Cerebellar nuclear complex (tissue), 1 donor: Measurements from ENCODE around the gene TNFRSF4.
A peak's percentile ranks its signal among the peaks of the same experiment; 100 is the strongest.

Experiments used
- DNase-seq, 2 experiments: peaks; one replicate each; lab custom pipeline; 2025; lab: John Stamatoyannopoulos, UW

The TNFRSF4 gene

DNA sequence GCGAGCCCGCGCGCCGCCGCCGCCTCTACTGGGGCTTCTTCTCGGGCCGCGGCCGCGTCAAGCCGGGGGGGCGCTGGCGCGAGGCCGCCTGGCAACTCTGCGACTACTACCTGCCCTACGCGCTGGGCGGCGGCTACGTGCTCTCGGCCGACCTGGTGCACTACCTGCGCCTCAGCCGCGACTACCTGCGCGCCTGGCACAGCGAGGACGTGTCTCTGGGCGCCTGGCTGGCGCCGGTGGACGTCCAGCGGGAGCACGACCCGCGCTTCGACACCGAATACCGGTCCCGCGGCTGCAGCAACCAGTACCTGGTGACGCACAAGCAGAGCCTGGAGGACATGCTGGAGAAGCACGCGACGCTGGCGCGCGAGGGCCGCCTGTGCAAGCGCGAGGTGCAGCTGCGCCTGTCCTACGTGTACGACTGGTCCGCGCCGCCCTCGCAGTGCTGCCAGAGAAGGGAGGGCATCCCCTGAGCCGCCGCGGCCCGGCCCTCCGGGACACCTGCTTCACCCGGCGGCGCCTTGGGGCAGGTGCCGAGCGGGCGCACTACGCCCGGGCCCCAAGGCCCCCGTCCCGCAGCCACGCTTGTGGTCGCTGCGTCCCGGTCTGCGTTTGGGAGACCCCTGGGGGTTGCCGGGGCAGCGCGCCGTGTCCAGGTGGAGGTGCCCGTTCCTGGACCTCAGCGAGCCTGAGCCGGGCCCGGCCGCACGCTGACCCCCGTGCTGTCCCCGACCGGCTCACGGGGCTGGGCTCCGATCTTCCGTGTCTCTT is 19.0 kb upstream of the TNFRSF4 start:
- no peak for DNase-seq

GRCh38 chr1:1232208-1232795 is 18.3 kb upstream of the TNFRSF4 start, which contains the start of gene B3GALT6:
B3GALT6 (plus strand) TSS chr1:1232237; CDS start chr1:1232279, 42 bp downstream.
- DNase-seq, result no peak

DNA sequence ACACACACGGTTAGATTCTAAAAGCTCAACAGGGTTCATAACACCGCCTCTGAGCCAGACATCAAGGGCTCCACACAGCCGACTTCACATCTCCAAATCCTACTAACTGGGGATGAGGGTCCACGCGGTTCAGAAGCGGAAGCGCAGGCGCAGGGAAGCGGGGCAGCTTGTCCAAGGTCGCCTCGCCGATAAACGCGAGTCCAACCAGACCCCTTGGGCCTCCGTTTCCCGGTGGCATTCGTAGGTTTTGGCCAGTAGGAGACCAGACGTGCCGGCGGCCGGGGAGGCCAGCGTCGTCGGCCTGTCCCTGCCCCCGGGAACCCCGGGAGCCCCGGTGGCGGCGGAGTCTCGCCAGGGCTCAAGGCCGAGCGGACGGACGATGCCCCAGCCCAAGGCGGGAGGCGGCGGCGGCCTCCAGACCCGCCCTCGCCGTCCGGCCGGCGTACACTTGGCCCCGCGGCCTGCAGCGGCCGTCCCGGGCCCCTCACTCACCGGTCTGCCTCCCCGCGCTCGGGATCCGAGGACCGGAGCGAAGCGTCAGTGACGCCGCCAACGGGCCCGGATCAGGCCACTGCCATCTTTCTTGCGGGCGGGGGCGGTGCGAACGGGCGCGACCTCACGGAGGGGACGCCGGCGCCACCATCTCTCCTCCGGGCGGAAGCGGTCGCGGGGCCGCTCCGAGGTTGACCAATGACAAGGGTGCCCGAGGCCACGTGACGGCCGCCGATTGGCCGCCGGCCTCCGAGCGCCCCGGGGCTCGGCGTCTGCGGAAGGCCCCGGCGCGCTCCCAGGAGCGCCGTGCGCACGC is 17.7 kb upstream of the TNFRSF4 start, which contains the start of gene SDF4:
Gene SDF4 (minus strand): TSS at position 602 of the 808 bp plus-strand sequence. CDS start 3,229 bp downstream, outside the sequence.
- peak; percentile 35 to 48 for DNase-seq

- no peak for DNase-seq
Measured at GRCh38 chr1:1230656-1231399, 16.9 kb upstream of the TNFRSF4 start.

- no peak for DNase-seq
Measured at GRCh38 chr1:1229770-1230169, 15.8 kb upstream of the TNFRSF4 start.

DNA sequence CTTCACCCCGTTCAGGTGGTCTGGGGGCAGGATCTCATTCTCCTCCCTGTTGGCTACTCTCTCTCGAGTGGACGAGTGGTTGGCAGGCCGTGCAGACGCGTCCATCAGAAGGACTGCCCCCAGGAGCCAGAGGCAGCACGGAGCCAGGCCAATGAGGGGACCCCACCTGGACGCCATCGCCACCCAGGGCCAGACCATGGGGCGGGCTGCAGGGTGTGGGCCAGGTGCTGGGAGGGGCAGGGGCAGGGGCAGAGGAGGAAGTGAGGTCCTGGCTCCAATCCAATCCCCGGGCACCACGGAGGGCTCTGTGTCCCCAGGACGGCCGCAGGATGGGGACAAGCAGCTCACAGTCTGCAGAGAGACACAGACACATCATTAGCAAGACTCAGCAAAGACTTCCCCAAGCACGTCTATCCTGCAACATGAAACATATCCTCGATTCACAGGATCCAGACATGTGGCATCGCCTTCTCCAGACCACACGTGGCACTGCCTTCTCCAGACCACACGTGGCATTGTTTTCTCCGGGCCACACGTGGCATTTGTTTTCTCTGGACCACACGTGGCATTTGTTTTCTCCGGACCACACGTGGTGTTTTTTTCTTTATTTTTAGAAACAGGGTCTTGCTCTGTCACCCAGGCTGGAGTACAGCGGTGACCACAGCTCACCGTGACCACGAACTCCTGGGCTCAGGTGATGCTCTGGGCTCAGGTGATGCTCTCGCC is 14.8 kb upstream of the TNFRSF4 start:
- DNase-seq, result no peak

DNA sequence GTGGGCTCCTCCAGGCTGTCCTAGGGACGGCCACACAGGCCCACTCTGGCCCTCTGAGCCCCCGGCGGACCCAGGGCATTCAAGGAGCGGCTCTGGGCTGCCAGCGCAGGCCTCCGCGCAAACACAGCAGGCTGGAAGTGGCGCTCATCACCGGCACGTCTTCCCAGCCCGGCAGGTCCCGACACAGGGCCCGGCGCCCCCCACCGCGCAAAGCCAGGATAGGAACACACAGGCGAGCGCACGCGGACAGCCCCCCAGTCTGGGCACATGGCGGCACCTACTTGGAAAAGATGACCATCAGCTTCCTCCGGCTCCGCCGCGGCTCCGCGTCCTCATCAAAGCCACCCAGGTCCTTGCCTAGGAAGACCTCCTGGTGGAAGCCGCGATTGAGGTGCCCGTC is 14.2 kb upstream of the TNFRSF4 start:
- no peak for DNase-seq

- no peak for DNase-seq
Measured at GRCh38 chr1:1227386-1227785, 13.4 kb upstream of the TNFRSF4 start.

DNA sequence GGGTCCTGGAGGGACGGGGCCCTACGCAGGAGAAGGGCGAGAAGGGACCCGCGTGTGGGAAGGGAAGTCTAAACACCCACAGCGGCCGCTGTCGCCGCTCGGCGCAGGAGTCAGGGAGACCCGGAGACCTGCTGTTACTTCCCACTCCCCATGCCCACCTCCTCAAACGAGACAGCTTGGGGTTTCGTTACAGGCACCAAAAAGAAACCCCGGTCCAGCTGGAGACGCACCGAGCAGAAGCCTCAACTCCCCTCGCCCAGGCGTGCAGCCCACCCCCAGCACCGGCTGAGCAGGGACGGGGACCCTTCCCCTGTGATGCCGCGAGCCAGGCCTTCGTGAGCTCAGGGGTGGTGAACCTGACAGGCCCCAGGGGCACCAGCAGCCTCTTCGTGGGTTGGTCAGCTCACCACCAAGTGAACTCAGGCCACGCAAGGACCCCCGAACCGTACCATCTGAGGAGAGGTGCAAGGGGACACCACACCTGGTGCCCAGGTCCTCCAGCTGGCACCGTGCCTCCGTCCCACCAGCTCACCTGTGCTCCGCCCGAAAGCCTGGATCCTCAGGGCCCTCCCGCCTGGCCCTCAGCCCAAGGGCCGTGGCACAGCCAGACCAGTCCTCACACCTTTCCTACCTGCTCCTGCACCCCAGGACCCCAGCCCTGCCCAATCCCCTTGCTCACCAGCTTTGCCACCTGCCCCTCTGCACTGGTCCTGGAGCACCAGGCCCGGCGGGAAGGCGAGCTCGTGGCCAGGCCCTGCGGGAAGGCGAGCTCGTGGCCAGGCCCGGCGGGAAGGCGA is 12.8 kb upstream of the TNFRSF4 start:
- no peak for DNase-seq

DNA sequence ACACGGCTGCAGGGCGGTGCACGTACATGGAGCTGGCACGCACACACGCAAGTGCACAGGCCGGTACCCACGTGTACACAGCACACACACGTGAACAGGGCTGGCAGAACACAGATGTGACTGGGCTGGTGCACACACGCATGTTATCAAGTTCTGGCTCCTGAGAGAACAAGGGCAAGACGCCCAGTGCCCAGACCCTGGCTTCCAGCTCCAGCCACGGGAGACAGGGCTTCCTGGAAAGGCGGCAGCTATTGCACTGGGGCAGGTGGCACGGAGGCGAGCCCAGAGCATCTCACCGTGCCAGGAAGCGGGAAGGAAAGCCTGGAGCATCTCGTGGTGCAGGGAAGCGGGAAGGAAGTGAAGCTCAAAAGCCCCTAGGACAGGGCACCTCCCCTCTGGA is 12.0 kb upstream of the TNFRSF4 start:
- DNase-seq, result peak; percentile 34 to 60

- DNase-seq, result no peak
Measured at GRCh38 chr1:1225238-1225845, 11.4 kb upstream of the TNFRSF4 start.

GRCh38 chr1:1223891-1224290 is 9.9 kb upstream of the TNFRSF4 start:
- DNase-seq, result no peak

GRCh38 chr1:1223321-1223720 is 9.4 kb upstream of the TNFRSF4 start:
- DNase-seq, result no peak

- no peak for DNase-seq
Measured at GRCh38 chr1:1222575-1223225, 8.7 kb upstream of the TNFRSF4 start.

DNA sequence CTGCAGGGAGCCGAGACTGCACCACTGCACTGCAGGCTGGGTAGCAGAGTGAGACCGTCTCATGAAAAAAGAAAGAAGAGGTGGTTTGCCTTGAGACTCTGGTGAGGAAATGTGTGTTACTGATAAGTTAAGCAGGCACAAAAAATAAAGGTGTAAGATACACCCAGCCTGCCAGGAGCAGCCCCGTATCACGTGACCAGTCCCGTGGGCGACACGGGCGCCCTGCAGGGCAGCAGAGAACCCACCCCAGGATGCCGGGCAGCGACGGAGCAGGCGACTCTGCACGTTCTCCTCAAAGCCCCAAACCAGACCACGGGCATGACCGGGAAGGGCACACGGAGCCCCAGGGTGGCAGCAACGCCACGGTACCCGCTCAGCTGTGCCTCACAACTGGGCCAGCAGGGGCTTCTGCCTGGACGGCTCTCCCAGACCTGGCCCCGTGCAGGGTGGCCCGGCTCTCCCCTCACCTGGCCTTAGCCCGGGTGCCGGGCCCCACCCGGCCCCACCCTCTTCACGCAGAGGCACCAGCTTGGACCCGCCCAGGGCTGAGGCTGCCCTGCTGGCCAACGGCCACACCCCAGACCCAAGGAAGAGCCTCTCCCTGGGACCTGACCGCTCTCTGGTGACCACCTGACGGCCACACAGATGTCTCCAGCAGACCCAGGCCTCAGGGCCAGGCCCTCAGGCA is 8.1 kb upstream of the TNFRSF4 start:
- DNase-seq, result no peak

- DNase-seq, result no peak
Measured at GRCh38 chr1:1220197-1220596, 6.2 kb upstream of the TNFRSF4 start.

- no peak for DNase-seq
Measured at GRCh38 chr1:1219341-1219740, 5.4 kb upstream of the TNFRSF4 start.

- no peak for DNase-seq
Measured at GRCh38 chr1:1218524-1219200, 4.7 kb upstream of the TNFRSF4 start.
